Lung microvascular endothelial cell (primary cell): ENCODE measurements around the gene MAFB. TPM values are rescaled to one million over a fixed set of nuclear protein-coding genes. Genes with fewer than 3 reads are reported as not detected.

ENCODE experiments used
- DNase-seq, 2 donors: peaks; one replicate each; pipeline versions ENCODE4 v3.0.0 to v3.0.0-alpha.2; 2010; ENCODE audit warnings: low read depth in 2 of 2
- total RNA-seq: library from RNA; depleted of rRNA; stranded (reverse); fragments of >200 nt; gene quantifications from 2 replicates; pipeline ENCODE4 v1.2.1, GENCODE V29; 2014

The MAFB gene
- total RNA-seq = 1.3 and 3.0 TPM in 2 replicates

DNA sequence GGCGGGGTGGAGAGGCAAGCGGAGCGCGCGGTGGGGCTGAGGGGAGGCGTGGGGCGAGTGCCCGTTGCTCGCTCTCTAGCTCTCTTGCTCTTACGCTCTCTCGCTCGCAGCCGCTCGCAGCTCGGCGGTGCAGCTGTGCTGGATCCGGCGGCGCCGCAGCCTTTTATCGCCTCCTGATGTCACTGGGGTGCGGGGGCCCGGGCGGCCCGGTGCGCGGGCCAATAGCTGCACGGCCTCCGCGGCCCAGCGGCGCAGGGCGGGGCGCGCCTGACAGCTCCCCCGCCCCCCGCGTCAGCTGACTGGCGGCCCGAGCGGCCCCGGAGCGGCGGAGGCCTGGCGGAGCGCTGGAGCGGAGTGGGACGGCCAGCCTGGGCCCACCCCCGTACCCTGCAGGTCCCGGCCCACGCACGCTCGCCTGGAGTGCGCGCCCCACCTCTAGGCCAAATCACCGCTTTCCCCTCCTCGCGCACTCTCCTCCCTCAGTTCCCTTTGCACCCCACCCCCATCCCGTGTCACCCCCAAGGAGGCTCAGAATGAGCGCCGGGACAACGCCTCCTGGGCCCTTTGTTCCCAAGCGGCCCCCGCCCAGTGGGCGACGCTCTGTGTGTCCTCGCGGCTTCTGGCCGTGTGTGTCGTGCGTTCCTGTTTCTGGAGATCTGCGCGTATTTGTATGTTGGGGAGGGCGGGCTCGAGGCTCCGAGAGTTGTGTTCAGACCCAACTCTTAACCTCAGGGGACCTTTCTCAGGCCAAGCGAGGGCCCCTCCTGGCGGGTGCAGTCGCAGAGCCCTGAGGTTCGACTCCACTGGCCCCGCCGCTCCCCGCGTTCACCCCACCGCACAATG lies at the start of gene MAFB:
MAFB (minus strand) TSS at position 137 of the 843 bp plus-strand sequence. CDS start 386 bp downstream, outside the sequence.
- peak; percentile 91 to 98 for DNase-seq

DNA sequence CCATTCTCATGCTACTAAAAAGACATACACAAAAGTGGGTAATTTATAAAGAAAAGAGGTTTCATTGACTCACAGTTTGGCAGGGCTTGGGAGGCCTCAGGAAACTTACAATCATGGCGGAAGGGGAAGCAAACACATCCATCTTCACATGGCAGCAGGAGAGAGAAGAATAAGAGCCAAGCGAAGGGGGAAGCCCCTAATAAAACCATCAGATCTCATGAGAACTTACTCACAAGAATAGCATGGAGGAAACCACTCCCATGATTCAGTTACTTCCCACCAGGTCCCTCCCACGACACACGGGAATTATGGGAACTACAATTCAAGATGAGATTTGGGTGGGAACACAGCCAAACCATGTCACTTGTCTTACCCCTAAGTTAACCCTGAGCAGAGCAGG lies 47.4 kb upstream of the MAFB start:
- DNase-seq = peak in 1 of 2 donors; percentile 52

DNA sequence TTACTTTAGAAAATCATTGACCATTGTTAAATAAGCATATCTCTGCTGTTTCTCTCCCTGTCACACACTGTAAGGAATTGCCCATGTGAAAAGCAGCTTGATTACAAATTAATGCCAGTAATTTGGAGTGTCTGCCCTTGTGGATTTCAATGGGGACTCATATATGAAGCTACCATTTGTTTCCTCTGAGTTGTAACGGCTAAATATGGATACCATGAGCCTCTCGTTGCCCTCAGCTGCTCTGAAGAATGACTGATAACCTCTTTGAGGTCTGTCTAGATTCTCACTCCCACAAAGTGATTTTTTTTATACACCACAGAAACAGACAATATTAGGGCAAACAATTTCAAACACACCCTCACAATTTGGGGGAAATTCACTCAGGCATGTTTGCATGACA lies 40.0 kb upstream of the MAFB start:
- no peak for DNase-seq

DNA sequence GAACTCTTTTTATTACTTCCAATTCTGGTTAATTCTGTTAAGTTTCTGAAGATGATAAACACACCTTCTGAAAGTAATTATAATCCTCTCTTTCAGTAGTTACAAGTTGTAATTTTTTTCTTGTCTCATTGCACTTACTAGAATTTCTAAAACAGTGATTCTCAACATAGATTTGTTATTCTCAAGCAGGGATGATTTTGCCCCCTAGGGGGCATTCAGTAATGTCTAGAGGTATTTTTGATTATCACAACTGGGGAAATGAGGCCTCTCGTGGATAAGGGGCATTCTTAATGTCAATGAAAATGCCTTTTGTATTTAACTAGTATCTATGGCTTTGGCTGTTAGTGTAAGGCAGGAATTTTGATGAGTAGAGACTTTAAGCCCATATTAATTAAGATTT lies 39.4 kb upstream of the MAFB start:
- peak in 1 of 2 donors; percentile 6 for DNase-seq

DNA sequence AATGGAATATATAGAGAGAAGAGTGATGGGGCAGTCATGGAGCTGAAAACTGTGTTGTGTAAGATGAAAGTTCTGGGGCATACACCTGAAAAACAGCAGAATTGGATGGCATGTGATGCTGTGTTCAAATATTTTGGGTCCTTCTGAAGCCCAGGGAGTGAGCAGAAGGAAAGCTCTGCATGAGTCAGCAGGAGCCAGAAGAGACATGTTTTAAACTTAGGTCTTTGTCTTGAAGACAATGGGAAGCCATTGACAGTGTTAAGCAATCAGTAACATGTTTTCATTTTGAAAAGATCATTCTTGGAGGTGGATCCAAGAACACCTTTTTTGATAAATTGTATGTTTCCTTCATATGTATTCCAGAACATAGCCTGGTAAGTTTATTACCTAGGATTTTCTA lies 38.9 kb upstream of the MAFB start:
- DNase-seq = no peak

DNA sequence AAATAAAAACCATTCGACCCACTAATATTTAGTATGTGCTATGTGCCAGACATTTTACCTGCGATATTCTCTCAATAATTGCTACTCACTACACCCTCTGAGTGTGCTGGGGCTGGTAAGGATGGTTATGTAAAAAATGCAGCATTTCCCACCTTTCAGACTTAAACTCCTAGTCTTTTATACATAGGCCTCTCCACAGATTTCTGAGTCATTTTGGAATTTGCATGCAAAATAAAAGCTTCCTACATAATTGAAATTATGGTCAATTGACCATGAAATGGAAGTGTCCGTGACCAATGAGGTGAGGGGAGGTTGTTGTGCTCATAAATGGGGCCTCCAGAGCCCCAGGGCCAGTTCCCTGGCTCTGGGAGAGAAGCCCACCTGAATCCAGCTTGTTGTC lies 37.7 kb upstream of the MAFB start:
- DNase-seq = no peak

DNA sequence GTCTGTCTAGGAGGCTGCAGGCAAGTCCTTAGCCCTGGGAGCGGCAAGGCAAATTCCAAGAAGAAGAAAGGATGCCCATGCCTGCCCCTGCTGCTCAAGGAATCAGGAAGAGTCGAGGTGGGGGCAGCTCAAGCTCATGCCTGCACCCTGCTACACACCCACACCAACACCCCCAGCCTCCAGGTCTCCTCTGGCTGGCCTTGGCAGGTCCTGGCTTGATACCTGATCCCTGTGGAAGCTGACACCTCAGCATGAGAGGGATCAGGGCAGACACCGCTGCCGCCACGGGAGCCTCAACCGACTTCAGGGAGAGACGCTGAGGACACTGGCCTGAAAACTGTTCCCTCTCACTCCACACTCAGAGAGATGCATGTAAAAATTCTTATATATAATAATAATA lies 35.5 kb upstream of the MAFB start:
- DNase-seq = no peak

DNA sequence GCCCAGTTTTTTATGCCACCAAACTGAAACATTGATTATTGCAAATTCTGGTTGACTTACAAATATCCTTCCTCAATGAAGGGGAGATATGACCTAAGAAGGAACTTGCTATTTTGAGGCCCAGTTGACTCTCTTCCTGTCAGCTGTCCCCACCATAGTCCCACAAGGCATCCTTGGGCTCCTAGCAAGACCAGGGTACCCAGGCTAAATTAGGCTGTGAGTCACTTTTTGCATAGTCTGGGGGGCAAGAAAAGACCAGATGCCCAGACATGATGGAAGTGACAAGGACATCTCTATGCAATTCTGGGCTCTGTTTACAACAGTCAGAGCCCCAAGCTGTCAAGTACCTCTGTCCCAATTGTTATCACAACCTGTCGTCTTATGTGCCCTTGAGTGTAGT lies 31.8 kb upstream of the MAFB start:
- DNase-seq = no peak

DNA sequence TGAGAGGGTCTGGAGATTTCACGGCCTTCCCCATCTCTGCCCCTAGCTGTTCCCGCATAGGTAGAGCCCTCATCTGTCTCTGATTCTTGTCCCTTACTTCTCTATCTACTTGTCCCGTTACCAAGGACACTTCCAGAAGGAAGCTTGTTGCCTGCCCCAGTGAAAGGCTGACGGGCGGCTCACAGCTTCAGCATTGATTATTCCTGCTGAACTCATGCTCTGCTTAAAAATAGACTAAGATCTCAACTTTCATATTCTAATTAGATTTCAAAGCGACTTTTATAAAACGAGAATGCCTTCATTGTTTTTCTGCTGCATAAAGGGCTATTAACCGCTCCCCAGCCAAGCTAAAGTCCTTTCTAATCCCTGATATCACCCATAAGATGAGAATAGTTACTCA lies 31.1 kb upstream of the MAFB start:
- DNase-seq = no peak

DNA sequence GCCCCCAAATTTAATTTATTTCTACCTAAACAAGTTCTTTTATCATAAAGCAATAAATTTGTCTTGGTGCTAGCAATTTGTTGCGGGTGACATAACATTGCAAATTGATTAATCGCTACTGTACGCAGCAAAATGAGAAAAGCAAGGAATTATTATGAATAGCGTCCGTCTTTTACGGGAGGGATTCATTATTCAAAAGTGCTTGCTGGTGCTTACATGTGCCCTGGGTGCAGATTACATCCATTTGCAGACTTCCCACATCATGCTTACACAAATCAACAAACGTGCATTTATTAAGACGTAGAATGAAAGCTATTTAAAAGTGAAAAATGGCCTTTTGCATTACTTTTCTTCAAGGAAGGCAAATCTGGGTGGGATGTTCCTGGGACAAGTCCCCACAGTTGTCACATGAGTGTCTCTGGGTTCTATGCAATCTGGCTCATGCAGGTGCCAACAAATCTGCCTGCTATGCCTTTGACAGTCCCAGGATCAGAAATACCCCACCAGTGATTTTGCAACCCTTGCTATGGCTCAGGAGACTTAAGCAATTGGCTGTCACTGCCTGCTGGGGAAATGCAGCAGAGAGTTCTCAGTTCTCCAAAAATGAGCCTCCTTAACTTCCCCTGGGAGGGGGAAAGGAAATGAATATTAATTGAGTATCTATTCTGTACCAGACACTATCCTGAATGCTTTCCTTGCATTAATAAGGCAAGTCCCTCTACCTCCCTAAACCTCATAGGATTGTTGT lies 30.1 kb upstream of the MAFB start:
- DNase-seq = no peak

DNA sequence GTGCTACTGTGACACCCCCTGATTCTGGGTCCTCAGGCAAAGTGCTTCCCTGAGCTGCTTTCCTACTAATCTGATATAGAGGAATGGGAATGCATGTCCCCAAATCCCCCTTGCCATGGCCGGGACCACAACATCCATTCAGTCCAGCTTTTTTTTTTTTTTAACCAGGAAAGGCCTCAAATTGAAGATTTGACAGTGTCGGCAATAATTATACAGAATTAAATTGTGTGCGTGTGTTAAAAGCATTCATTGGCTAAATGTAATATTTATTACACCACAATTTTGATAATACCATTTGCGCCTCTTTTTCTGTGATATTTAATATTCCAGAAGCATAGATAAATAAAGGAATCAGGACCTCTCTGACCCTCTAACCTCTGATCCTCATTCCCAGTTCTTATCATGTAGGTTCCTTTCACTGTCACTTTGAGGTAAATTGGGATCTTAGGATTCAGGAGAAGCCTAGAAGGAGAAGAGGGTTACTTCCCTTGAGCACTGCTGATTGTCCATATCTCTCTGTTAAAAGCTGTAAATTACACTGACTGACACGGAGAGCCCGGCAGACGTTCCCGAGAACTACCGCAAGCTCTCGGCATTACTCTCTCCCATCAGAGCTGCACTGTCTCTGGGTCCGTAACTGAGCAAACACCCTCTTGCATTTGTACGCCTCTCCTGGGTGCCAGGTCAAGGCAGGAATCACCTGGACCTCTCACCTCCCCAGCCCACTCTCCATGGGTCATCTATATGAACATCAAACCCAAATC lies 29.4 kb upstream of the MAFB start:
- no peak for DNase-seq

DNA sequence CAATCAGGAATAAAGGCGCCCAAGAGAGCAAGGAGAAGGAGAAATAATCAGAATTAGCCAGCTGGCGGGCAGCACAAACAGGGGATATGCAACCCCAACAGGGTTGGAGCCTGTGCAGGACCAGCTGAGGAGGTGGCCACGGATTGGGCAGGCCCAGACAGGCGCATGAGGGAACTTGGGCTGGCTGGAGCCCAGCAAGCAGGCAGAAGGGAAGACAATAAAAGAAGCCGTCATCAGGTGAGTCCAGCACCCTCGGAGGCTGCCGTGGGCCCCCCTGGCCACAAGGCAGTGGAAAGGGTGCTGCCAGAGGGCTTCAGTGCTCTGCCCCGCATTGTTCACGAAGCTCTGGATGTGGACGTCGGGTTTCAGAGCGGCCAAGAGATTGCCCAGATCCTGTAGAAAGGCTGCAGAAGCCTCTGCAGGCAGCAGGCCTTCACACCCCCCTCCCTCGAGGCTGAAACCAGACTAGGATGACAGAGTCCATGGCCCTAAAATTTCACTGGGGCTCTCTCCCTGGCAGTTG lies 28.4 kb upstream of the MAFB start:
- DNase-seq = no peak

DNA sequence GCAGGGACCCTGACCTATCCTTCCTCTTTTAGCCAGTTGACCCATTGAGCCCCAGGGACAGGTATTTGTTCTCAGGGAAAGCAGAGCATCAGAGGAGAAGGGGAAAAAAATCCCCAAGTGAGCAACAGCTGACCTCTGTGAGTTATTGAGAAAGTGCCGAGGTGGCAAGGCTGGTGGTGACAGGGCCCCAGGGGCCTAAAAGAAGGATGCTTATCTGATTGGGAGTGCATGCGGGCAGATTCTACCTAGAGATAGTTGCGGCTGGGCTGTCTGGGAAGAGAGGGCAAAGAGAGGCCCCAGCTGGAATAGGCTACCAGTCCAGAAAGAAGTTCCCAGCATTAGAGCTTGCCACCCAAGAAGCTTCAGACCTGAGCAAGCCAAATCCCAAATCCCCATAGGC lies 26.5 kb upstream of the MAFB start:
- DNase-seq = no peak

DNA sequence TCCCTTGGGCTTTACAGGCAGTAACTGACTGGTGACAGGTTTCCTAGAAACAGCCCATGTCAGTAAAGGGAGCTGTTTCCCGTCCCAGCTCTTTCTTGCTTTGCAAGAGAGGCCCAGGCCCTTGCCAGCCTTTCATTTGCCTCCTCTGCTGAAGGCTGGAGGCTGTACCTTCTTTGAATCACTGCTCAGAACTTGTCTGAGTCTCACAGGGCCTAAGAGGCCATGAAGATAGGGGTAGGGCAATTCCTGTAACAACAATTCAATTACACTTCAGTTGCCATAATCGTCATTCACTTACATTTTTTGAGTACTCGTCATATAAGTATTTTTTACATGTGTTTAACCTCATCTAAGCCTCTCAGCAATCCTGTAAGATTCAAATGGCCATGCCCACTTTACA lies 25.9 kb upstream of the MAFB start:
- no peak for DNase-seq

DNA sequence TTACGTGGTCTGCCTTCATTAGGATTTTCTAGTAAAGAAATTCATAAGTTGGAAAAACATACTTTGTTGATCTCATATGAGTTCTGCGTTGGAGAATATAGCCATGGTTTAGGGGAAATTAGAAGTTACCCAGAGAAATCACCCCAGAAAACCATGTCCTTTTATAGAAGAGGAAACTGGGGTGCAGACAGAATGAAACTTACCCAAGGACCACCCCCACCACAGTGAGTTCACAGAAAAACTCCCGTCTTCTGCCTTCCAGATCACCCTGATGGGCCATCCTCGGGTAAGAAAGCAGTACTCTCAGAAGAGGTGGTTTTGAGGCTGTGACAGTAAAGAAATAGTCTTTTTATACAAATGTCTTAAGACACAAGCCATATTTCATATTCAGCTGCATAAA lies 25.1 kb upstream of the MAFB start:
- DNase-seq = no peak

DNA sequence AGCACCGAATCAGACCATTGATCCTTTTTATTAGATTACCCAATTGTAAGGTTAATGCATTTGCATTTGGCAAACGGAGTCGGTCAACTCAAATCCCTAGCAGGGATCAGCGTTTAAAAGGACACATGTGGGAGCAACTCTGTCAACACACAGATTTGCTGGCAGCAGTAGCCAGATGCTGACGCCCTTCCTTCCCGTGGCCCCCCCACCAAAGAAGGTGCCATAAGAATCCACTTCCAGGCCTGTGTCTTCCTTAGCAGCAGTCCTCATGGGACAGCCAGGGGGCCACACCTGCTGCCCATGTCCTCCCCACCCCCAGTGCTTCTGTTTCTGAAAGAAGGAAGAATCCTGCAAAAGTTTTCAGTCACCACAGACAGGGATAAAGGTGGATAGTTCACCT lies 24.5 kb upstream of the MAFB start:
- DNase-seq = no peak

DNA sequence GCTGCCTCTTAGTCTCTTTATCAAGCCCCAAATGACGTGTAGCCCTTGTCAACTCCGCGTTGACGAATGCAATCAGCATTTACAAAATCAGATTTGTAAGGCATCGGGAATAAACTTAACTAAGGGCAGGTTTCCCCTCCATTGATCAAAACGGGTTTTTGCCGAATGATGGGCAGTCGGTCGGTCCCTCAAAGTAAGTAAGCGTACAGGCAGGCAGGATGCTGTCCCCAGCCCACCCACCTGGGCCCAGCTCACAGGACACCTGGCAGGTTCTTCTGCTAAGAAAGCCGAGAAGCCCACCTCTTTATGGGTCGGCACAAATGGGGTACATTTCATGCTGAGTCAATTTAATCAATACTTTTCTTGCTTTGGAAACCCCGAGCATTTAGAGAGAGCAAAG lies 22.0 kb upstream of the MAFB start:
- DNase-seq = no peak

DNA sequence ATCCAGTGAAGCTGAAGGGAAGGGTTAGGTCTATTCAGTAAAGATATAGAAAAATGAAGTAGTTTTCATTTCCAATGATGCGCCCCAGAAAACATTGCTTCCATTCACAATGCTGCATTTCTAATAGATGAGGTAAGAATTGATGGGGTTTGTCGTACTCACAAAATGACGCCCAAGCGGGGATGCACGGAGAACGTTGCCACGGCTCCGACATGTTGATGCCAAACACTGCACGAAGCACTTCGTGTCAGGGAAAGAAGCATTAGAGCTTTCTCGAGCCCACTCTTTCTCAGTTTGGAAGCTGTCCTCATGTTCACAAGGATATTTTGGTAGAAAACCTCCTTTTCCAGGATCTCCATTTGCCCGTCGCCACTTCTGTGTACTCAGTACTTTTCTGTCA lies 21.6 kb upstream of the MAFB start:
- DNase-seq = no peak

DNA sequence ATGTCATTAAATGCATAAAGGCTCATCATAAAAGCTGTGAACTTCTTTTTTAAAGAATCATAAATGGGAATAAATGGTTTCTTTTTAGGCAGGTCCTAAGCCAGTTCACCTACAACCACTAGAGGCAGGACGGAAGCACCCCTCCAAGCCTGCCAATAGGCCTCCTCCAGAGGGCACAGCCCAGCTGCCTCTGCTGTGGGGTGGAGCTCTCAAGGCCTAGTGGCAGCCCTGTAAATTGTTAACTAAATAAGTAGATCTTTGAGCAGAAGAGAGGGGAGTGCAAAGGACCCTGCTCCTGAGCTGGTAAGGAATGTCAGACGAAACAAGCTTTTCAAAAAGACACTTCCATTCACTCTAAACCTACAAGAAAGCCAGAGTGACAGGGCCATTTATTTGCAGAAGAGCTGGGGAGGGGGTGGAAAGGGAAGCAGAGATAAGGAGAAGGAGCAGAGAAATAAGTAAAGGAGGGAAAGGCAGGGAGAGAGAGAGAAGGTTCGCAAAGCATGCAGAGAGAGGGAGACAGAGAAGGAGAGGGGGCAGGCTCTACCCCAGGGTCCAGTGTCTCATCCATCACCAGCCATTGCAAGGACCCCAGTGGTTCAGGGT lies 18.0 kb upstream of the MAFB start:
- DNase-seq = no peak

DNA sequence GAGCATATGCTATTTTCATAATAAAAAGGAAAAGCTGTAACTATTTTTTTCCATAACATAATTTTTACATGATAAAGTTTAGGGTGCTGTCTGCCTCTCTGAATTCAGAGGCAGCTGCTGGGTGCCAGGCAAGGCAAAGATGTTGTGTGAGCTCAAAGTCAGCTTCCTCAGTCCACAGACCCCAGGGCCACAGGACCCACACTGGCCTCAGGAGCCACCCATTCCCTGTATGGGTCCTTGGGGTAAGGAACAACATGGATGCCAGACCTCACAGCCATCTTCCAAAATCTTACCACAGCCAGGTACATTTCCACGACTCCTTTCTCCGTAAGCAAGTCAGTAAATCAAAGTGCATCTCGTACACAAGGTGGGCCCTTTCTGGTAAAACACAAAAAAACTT lies 16.4 kb upstream of the MAFB start:
- no peak for DNase-seq

DNA sequence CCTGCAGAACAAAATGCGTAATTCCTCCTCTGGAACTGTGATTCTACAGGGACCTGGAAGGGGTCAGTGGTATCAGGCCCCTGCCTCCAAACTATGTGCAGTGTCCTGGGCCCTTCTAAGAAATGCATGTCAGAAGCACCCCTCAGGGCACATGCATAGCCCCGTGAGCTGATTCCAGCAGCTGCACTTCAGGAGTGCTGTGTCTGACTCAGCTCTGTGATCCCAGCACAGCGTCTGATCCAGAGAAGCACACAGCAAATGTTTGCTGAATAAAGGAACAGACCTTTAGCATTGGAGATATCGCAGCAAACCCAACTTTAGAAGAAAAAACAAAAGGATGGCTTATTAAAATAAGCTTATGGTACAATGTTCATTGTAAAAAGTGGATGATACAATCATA lies 15.8 kb upstream of the MAFB start:
- no peak for DNase-seq
